MM.1S (cell line): ENCODE measurements around the gene SPATS2.

ENCODE experiments used
- DNase-seq: peaks from one replicate; pipeline ENCODE4 v3.0.0-alpha.2; 2015
- H2AFZ ChIP-seq: fragments of 300-600 bp; sonication (generic); 2 replicates; pipeline ENCODE4 v1.6.0; 2016; ENCODE audit warnings: antibody characterized with exemption, low read length
- H3F3A ChIP-seq: fragments of 300-600 bp; sonication (generic); 2 replicates; pipeline ENCODE4 v1.6.1; 2016; ENCODE audit warnings: mild to moderate bottlenecking, antibody characterized with exemption, low read length, moderate library complexity, mixed read lengths; ENCODE audit not compliant: insufficient read depth
- H3K27ac ChIP-seq: fragments of 300-600 bp; sonication (generic); 2 replicates; pipeline ENCODE4 v1.5.1; 2016; ENCODE audit warnings: mild to moderate bottlenecking, low read length
- H3K27me3 ChIP-seq: fragments of 300-600 bp; sonication (generic); replicated peaks from 2 replicates; pipeline ENCODE4 v1.6.0; 2016; ENCODE audit warnings: low read length; ENCODE audit not compliant: insufficient read depth
- H3K36me3 ChIP-seq: fragments of 300-600 bp; sonication (generic); replicated peaks from 2 replicates; pipeline ENCODE4 v1.6.1; 2016; ENCODE audit warnings: mild to moderate bottlenecking, low read length, mixed read lengths; ENCODE audit not compliant: insufficient read depth
- H3K4me1 ChIP-seq: fragments of 300-600 bp; sonication (generic); 2 replicates; pipeline ENCODE4 v1.6.1; 2016; ENCODE audit warnings: low read length, mixed read lengths
- H3K4me2 ChIP-seq: fragments of 300-600 bp; sonication (generic); 2 replicates; pipeline ENCODE4 v1.6.0; 2016; ENCODE audit warnings: low read depth, low read length
- H3K4me3 ChIP-seq: fragments of 300-600 bp; sonication (generic); 2 replicates; pipeline ENCODE4 v1.5.1; 2016; ENCODE audit warnings: low read length, mixed read lengths
- H3K79me2 ChIP-seq: fragments of 300-600 bp; sonication (generic); 2 replicates; pipeline ENCODE4 v1.6.1; 2016; ENCODE audit warnings: mixed run types, low read length, mixed read lengths
- H3K9ac ChIP-seq: fragments of 300-600 bp; sonication (generic); 2 replicates; pipeline ENCODE4 v1.6.1; 2016; ENCODE audit warnings: low read length, mixed read lengths
- H3K9me2 ChIP-seq: fragments of 300-600 bp; sonication (generic); replicated peaks from 2 replicates; pipeline ENCODE4 v1.6.1; 2016; ENCODE audit warnings: mild to moderate bottlenecking, low read length, mixed read lengths; ENCODE audit not compliant: insufficient read depth
- H3K9me3 ChIP-seq: fragments of 300-600 bp; sonication (generic); replicated peaks from 2 replicates; pipeline ENCODE4 v1.6.1; 2016; ENCODE audit warnings: mild to moderate bottlenecking, low read length, mixed read lengths; ENCODE audit not compliant: insufficient read depth
- H4K20me1 ChIP-seq: fragments of 300-600 bp; sonication (generic); 2 replicates; pipeline ENCODE4 v1.6.1; 2016; ENCODE audit warnings: mild to moderate bottlenecking, low read length, moderate library complexity, mixed read lengths; ENCODE audit not compliant: insufficient read depth
- CTCF ChIP-seq: fragments of 300-600 bp; sonication (generic); IDR thresholded peaks from 2 replicates; pipeline ENCODE4 v1.5.1; 2016; ENCODE audit warnings: antibody characterized with exemption, low read length, mixed read lengths
- EZH2 ChIP-seq: fragments of 300-600 bp; sonication (generic); optimal IDR thresholded peaks from 2 replicates; pipeline ENCODE3; 2017; ENCODE audit warnings: low read depth, mild to moderate bottlenecking, antibody characterized with exemption, low read length, mixed read lengths
- EZH2phosphoT487 ChIP-seq: fragments of 300-600 bp; sonication (generic); IDR thresholded peaks from 2 replicates; pipeline ENCODE4 v1.6.1; 2018; ENCODE audit warnings: antibody characterized with exemption, low read length

The SPATS2 gene

GRCh38 chr12:49560695-49561094 lies 193.4 kb downstream of the SPATS2 start:
- no peak overlapping the region for H3K4me2 ChIP-seq
- no peak for DNase-seq
- H3K4me1 ChIP-seq = no peaks in the 10 kb centered on the region
- no peak overlapping the region for H3K4me3 ChIP-seq
- H3K36me3 ChIP-seq = peaks cover 3% of the 10 kb centered on the region; the same call in 1 of the 2 replicates
- no peak overlapping the region for H3K27ac ChIP-seq
- no peak overlapping the region for H2AFZ ChIP-seq
- peaks cover 3% of the 10 kb centered on the region for H3K79me2 ChIP-seq
- no peaks in the 10 kb centered on the region for H3K9me3 ChIP-seq
- no peak for TF ChIP-seq EZH2phosphoT487
- no peak for TF ChIP-seq CTCF
- no peak for TF ChIP-seq EZH2
- no peaks in the 10 kb centered on the region for H3F3A ChIP-seq
- no peak overlapping the region for H3K9ac ChIP-seq
- no peaks in the 10 kb centered on the region for H3K9me2 ChIP-seq
- H3K27me3 ChIP-seq = no peaks in the 10 kb centered on the region
- H4K20me1 ChIP-seq = no peaks in the 10 kb centered on the region

- Histone ChIP-seq H3K79me2 (peaks cover 19% of the 10 kb centered on the region), H3K4me3 (no peak overlapping the region)
These were observed 195.0 kb downstream of the SPATS2 start for GRCh38 chr12:49562233-49562632.

GRCh38 chr12:49562831-49563230 lies 195.6 kb downstream of the SPATS2 start:
- Histone ChIP-seq H3K27ac (no peak overlapping the region), H3K9me3 (no peaks in the 10 kb centered on the region), H3K79me2 (peaks cover 23% of the 10 kb centered on the region), H4K20me1 (no peaks in the 10 kb centered on the region), H2AFZ (no peak overlapping the region), H3K4me2 (no peak overlapping the region), H3F3A (no peaks in the 10 kb centered on the region), H3K9ac (no peak overlapping the region), H3K9me2 (no peaks in the 10 kb centered on the region), H3K4me1 (peaks cover 4% of the 10 kb centered on the region; the same call in 1 of the 2 replicates), H3K27me3 (no peaks in the 10 kb centered on the region), H3K36me3 (peaks cover 3% of the 10 kb centered on the region; the same call in 1 of the 2 replicates), H3K4me3 (no peak overlapping the region)
- DNase-seq = no peak
- TF ChIP-seq EZH2phosphoT487 = no peak
- TF ChIP-seq EZH2 = no peak

More at GRCh38 chr12:49562233-49562632, 195.0 kb downstream of the SPATS2 start:
- no peaks in the 10 kb centered on the region for H3F3A ChIP-seq
- no peak overlapping the region for H3K4me2 ChIP-seq
- H3K4me1 ChIP-seq = peaks cover 4% of the 10 kb centered on the region; the same call in 1 of the 2 replicates
- H3K9ac ChIP-seq = no peak overlapping the region
- no peaks in the 10 kb centered on the region for H4K20me1 ChIP-seq
- no peaks in the 10 kb centered on the region for H3K27me3 ChIP-seq
- no peaks in the 10 kb centered on the region for H3K9me3 ChIP-seq
- no peak for DNase-seq
- no peak overlapping the region for H3K27ac ChIP-seq
- H3K9me2 ChIP-seq = no peaks in the 10 kb centered on the region
- H2AFZ ChIP-seq = no peak overlapping the region
- H3K36me3 ChIP-seq = peaks cover 3% of the 10 kb centered on the region; the same call in 1 of the 2 replicates
- TF ChIP-seq CTCF (no peak), EZH2 (no peak), EZH2phosphoT487 (no peak)

- Histone ChIP-seq H2AFZ (no peak overlapping the region), H3K36me3 (peaks cover 3% of the 10 kb centered on the region; the same call in 1 of the 2 replicates), H3K4me3 (no peak overlapping the region), H3F3A (no peaks in the 10 kb centered on the region), H3K79me2 (peaks cover 34% of the 10 kb centered on the region), H3K4me1 (peaks cover 4% of the 10 kb centered on the region; the same call in 1 of the 2 replicates), H3K4me2 (no peak overlapping the region), H3K27me3 (no peaks in the 10 kb centered on the region), H4K20me1 (no peaks in the 10 kb centered on the region), H3K9ac (no peak overlapping the region), H3K9me3 (no peaks in the 10 kb centered on the region), H3K9me2 (no peaks in the 10 kb centered on the region), H3K27ac (no peak overlapping the region)
- TF ChIP-seq CTCF = no peak
- DNase-seq = no peak
These were observed 196.9 kb downstream of the SPATS2 start for GRCh38 chr12:49563951-49564685.
